ENCODE results near the gene BACH2. TPM values are rescaled to one million over a fixed set of nuclear protein-coding genes. Genes with fewer than 3 reads are reported as not detected.

Gene BACH2
- total and polyA plus RNA-seq, 10 of the 15 experiments (the other 5 are each of a cell fraction or from before 2014, with no cell fraction given): 0.03 to 0.28 (median 0.04) TPM; not detected in 3

DNA sequence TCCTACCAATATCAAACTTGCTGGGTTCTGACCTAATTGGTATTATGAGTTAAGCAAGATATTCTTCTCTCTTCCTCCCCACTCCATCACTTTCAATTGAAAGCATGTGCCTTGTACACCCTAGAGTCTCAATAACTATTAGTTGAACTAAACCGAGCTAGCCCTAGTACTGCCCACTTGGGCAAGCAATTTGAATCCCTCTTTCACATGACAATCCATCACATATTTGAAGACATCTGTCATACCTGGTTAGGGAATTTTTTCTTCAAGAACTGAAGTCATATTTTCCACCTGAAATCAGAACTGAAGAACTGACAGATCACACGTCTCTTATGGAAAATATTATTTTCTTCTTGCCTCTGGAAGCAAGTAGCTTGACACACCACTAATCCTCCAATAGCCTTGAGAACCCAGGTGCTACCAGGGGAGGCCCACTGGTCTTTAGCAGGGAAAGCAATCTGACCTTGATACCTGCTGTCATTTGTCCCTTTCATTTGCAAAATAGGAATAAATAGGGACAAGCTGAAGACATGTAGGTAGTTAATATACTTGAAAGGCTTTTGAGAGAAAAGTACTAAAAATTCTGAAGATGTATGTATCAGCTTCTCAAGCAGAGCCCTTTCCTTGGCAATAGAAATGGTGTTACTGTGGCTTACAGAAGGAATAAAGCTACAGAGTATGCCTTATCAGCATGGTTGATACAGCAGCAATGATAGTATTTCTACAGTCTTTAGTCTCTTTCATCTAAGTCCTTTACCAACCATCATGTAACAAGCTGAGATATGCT is 331.0 kb downstream of the BACH2 start (continued):
- TF ChIP-seq CHD4 (IDR thresholded peaks at IDR 0.05) (no peak), MEF2A (IDR thresholded peaks at IDR 0.05; ENCODE audit: insufficient read depth, low read depth, low read length) (no peak), RAD51 (IDR thresholded peaks at IDR 0.05) (no peak)

DNA sequence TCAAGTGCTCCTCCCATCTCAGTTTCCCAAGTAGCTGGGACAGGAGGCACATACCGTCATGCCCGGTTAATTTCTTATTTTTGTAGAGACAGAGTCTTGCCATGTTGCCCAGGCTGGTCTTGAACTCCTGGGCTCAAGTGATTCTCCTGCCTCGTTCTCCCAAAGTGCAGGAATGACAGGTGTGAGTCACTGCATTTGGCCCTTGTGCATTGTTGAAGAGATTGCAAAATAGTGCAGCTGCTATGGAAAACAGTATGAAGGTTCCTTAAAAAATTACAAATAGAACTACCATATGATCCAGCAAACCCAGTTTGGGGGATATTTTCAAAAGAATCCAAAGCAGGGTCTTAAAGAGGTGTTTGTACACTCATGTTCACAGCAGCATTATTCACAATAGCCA is 333.3 kb downstream of the BACH2 start:
- no peak overlapping the region for H3K27ac ChIP-seq (ENCODE audit: control insufficient read depth, insufficient read depth)
- ChIA-PET RAD21 (ENCODE audit: unreplicated experiment) (no interaction called here), CTCF (no interaction called here), POLR2A (no interaction called here), SMC1A (ENCODE audit: uncharacterized antibody, unreplicated experiment) (no interaction called here)
- no peak overlapping the region for H3K4me3 ChIP-seq
- no peak overlapping the region for H3K4me2 ChIP-seq (ENCODE audit: control insufficient read depth, insufficient read depth)
- no peaks in the 10 kb centered on the region for H4K20me1 ChIP-seq (ENCODE audit: control insufficient read depth, insufficient read depth)
- FAIRE-seq (no peak), ATAC-seq (no peak), DNase-seq (ENCODE audit: low read depth, low spot score) (no peak)
- intact Hi-C loops (cut with micrococcal nuclease; ENCODE audit: unreplicated experiment): no loop called here
- H3K9ac ChIP-seq (ENCODE audit: control insufficient read depth, insufficient read depth, low read length): no peak overlapping the region
- 53% methylated on average over 3 of the region's 3 CpGs for WGBS (ENCODE audit: insufficient coverage, insufficient replicate concordance, low lambda C conversion rate, missing lambda C conversion rate)
- BruUV-seq (replicated peaks): no TSS peak
- H3K27me3 ChIP-seq (replicated peaks in 1 of 2; ENCODE audit: control insufficient read depth in 2 of 2, insufficient read depth in 2 of 2, low read length in 1 of 2): no peaks in the 10 kb centered on the region; a peak in 1 of 4 replicates
- TF ChIP-seq, protein P1, sequence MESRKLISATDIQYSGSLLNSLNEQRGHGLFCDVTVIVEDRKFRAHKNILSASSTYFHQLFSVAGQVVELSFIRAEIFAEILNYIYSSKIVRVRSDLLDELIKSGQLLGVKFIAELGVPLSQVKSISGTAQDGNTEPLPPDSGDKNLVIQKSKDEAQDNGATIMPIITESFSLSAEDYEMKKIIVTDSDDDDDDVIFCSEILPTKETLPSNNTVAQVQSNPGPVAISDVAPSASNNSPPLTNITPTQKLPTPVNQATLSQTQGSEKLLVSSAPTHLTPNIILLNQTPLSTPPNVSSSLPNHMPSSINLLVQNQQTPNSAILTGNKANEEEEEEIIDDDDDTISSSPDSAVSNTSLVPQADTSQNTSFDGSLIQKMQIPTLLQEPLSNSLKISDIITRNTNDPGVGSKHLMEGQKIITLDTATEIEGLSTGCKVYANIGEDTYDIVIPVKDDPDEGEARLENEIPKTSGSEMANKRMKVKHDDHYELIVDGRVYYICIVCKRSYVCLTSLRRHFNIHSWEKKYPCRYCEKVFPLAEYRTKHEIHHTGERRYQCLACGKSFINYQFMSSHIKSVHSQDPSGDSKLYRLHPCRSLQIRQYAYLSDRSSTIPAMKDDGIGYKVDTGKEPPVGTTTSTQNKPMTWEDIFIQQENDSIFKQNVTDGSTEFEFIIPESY (IDR thresholded peaks at IDR 0.05): no peak
- TF ChIP-seq NR2C2 (IDR thresholded peaks at IDR 0.05; ENCODE audit: borderline replicate concordance, control insufficient read depth, insufficient read length, low read depth) (no peak), ZZZ3 (IDR thresholded peaks at IDR 0.05; ENCODE audit: control insufficient read depth, insufficient read length, low read depth) (no peak)
- TF ChIP-seq, protein P2, sequence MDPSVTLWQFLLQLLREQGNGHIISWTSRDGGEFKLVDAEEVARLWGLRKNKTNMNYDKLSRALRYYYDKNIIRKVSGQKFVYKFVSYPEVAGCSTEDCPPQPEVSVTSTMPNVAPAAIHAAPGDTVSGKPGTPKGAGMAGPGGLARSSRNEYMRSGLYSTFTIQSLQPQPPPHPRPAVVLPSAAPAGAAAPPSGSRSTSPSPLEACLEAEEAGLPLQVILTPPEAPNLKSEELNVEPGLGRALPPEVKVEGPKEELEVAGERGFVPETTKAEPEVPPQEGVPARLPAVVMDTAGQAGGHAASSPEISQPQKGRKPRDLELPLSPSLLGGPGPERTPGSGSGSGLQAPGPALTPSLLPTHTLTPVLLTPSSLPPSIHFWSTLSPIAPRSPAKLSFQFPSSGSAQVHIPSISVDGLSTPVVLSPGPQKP (IDR thresholded peaks at IDR 0.05; ENCODE audit: low read depth, low read length): no peak
- no peaks in the 10 kb centered on the region for H3K9me3 ChIP-seq (replicated peaks; ENCODE audit: control insufficient read depth, insufficient read depth, low read length)
- H3K36me3 ChIP-seq (ENCODE audit: control insufficient read depth in 2 of 2, insufficient read depth in 2 of 2, low read length in 1 of 2): no peaks in the 10 kb centered on the region
- in situ Hi-C loops (cut with MboI): no loop called here
- no peaks in the 10 kb centered on the region for H3K79me2 ChIP-seq (ENCODE audit: control insufficient read depth, insufficient read depth, low read length)
- H3K4me1 ChIP-seq (ENCODE audit: control insufficient read depth, insufficient read depth, low read length): no peaks in the 10 kb centered on the region
- no peak overlapping the region for H2AFZ ChIP-seq (ENCODE audit: control insufficient read depth, low read depth, low read length)
